ENCODE measurements around the gene FIS1.

- TF ChIP-seq CTCF (IDR thresholded peaks at IDR 0.05; ENCODE audit: borderline replicate concordance, extremely low read depth, low read length, poor library complexity, severe bottlenecking) (no peak), EZH2 (IDR thresholded peaks at IDR 0.05; ENCODE audit: borderline replicate concordance, low read depth, low read length, severe bottlenecking) (no peak)
Observed at GRCh38 chr7:101208794-101209193, 36.1 kb downstream of the FIS1 start.

Data from DND-41 (cell line).